Stimulated activated naive B cell treated with anti-CD40 and anti-IgM and Interleukin-4, amounts not matched to agents 10 μg/mL and 1 μg/mL and 100 μg/mL, for 72 hours (primary cell): ENCODE measurements around the gene SYNE1.
"Not testable (repeated sequence)": the region's sequence is repeated elsewhere in the genome, so short reads cannot be mapped to it uniquely, and the experiment has no call there.

Experiments
- ATAC-seq, 2 donors: fragments of 150-1000 bp; cut with Tn5 transposase; replicated peaks; 2 replicates each; pipeline ENCODE4 v1.10.0; 2021; ENCODE audit warnings: moderate library complexity in 1 of 2
- DNase-seq: peaks from one replicate; pipeline ENCODE4 v3.0.0; 2021
- H3K27ac Mint-ChIP-seq: one replicate; pipeline ENCODE4 v1.8.0; 2022; ENCODE audit warnings: mild to moderate bottlenecking, mixed read lengths
- H3K27me3 Mint-ChIP-seq, 2 donors: one replicate each; pipeline ENCODE4 v1.8.0; 2022; ENCODE audit warnings: mixed read lengths in 2 of 2
- H3K36me3 Mint-ChIP-seq, 2 donors: one replicate each; pipeline ENCODE4 v1.8.0; 2022; ENCODE audit warnings: mixed read lengths in 2 of 2, mild to moderate bottlenecking in 1 of 2
- H3K4me1 Mint-ChIP-seq, 2 donors: one replicate each; pipeline ENCODE4 v1.8.0; 2022; ENCODE audit warnings: mixed read lengths in 2 of 2, mild to moderate bottlenecking in 1 of 2
- H3K4me3 Mint-ChIP-seq, 2 donors: one replicate each; pipeline ENCODE4 v1.8.0; 2022; ENCODE audit warnings: mild to moderate bottlenecking in 2 of 2, mixed read lengths in 2 of 2, moderate library complexity in 1 of 2
- H3K9me3 Mint-ChIP-seq, 2 donors: one replicate each; pipeline ENCODE4 v1.8.0; 2022; ENCODE audit warnings: mixed read lengths in 2 of 2, mild to moderate bottlenecking in 1 of 2

SYNE1 gene

GRCh38 chr6:152094276-152094675, 542.9 kb downstream of the SYNE1 start:
- Mint-ChIP-seq H3K27ac (no peak overlapping the region), H3K36me3 (no peaks in the 10 kb centered on the region), H3K27me3 (no peaks in the 10 kb centered on the region), H3K4me1 (no peaks in the 10 kb centered on the region), H3K4me3 (no peak overlapping the region), H3K9me3 (no peaks in the 10 kb centered on the region)
- ATAC-seq (no peak), DNase-seq (no peak)

- H3K9me3 Mint-ChIP-seq: no peaks in the 10 kb centered on the region
- no peak for ATAC-seq
- H3K27ac Mint-ChIP-seq: no peak overlapping the region
Observed at GRCh38 chr6:152093711-152094110, 543.5 kb downstream of the SYNE1 start.

GRCh38 chr6:152091851-152092341, 545.3 kb downstream of the SYNE1 start:
- no peak for ATAC-seq
- Mint-ChIP-seq H3K4me3 (no peak overlapping the region), H3K4me1 (no peaks in the 10 kb centered on the region), H3K27me3 (no peaks in the 10 kb centered on the region), H3K27ac (no peak overlapping the region), H3K36me3 (no peaks in the 10 kb centered on the region), H3K9me3 (no peaks in the 10 kb centered on the region)
- DNase-seq: no peak

More at GRCh38 chr6:152093711-152094110, 543.5 kb downstream of the SYNE1 start:
- no peaks in the 10 kb centered on the region for H3K36me3 Mint-ChIP-seq
- no peaks in the 10 kb centered on the region for H3K27me3 Mint-ChIP-seq
- no peaks in the 10 kb centered on the region for H3K4me1 Mint-ChIP-seq
- no peak for DNase-seq
- no peak overlapping the region for H3K4me3 Mint-ChIP-seq

- no peak for DNase-seq
- no peaks in the 10 kb centered on the region for H3K4me1 Mint-ChIP-seq
- ATAC-seq: no peak
- no peak overlapping the region for H3K4me3 Mint-ChIP-seq
- H3K27me3 Mint-ChIP-seq: no peaks in the 10 kb centered on the region
- H3K9me3 Mint-ChIP-seq: no peaks in the 10 kb centered on the region
- no peaks in the 10 kb centered on the region for H3K36me3 Mint-ChIP-seq
- no peak overlapping the region for H3K27ac Mint-ChIP-seq
Observed at GRCh38 chr6:152091201-152091600, 546.0 kb downstream of the SYNE1 start.

GRCh38 chr6:152089992-152090391, 547.2 kb downstream of the SYNE1 start:
- no peak for ATAC-seq
- H3K27ac Mint-ChIP-seq: no peak overlapping the region
- no peak overlapping the region for H3K4me3 Mint-ChIP-seq
- no peaks in the 10 kb centered on the region for H3K4me1 Mint-ChIP-seq
- H3K9me3 Mint-ChIP-seq: no peaks in the 10 kb centered on the region
- DNase-seq: no peak
- H3K27me3 Mint-ChIP-seq: no peaks in the 10 kb centered on the region
- H3K36me3 Mint-ChIP-seq: no peaks in the 10 kb centered on the region

- Mint-ChIP-seq H3K4me1 (no peaks in the 10 kb centered on the region), H3K27ac (no peak overlapping the region), H3K4me3 (no peak overlapping the region), H3K27me3 (no peaks in the 10 kb centered on the region), H3K36me3 (no peaks in the 10 kb centered on the region), H3K9me3 (peaks cover 0 to 2% of the 10 kb centered on the region in 2 donors)
- no peak for DNase-seq
- no peak for ATAC-seq
Observed at GRCh38 chr6:152087701-152088100, 549.5 kb downstream of the SYNE1 start.

GRCh38 chr6:152087096-152087495, 550.1 kb downstream of the SYNE1 start:
- Mint-ChIP-seq H3K4me1 (no peaks in the 10 kb centered on the region), H3K9me3 (peaks cover 0 to 2% of the 10 kb centered on the region in 2 donors), H3K27me3 (no peaks in the 10 kb centered on the region), H3K36me3 (no peaks in the 10 kb centered on the region), H3K4me3 (no peak overlapping the region), H3K27ac (no peak overlapping the region)
- ATAC-seq (no peak), DNase-seq (no peak)

- H3K27me3 Mint-ChIP-seq: no peaks in the 10 kb centered on the region
- no peak overlapping the region for H3K4me3 Mint-ChIP-seq
- H3K9me3 Mint-ChIP-seq: peaks cover 0 to 2% of the 10 kb centered on the region in 2 donors
- H3K27ac Mint-ChIP-seq: no peak overlapping the region
- H3K36me3 Mint-ChIP-seq: no peaks in the 10 kb centered on the region
- ATAC-seq: no peak
- DNase-seq: no peak
- no peaks in the 10 kb centered on the region for H3K4me1 Mint-ChIP-seq
Observed at GRCh38 chr6:152086223-152086873, 550.8 kb downstream of the SYNE1 start.

- Mint-ChIP-seq H3K36me3 (no peaks in the 10 kb centered on the region), H3K4me3 (no peak overlapping the region), H3K4me1 (no peaks in the 10 kb centered on the region), H3K27me3 (no peaks in the 10 kb centered on the region), H3K9me3 (peaks cover 0 to 2% of the 10 kb centered on the region in 2 donors), H3K27ac (no peak overlapping the region)
- DNase-seq (no peak), ATAC-seq (no peak)
Observed at GRCh38 chr6:152085451-152085921, 551.7 kb downstream of the SYNE1 start.

- Mint-ChIP-seq H3K36me3 (peaks cover 5 to 12% of the 10 kb centered on the region in 2 donors), H3K27ac (no peak overlapping the region), H3K27me3 (peaks cover 4 to 7% of the 10 kb centered on the region in 2 donors), H3K9me3 (peaks cover 16 to 19% of the 10 kb centered on the region in 2 donors), H3K4me3 (no peak overlapping the region), H3K4me1 (no peaks in the 10 kb centered on the region)
- ATAC-seq (no peak), DNase-seq (no peak)
Observed at GRCh38 chr6:152078804-152079203, 558.4 kb downstream of the SYNE1 start.

GRCh38 chr6:152078001-152078400, 559.2 kb downstream of the SYNE1 start:
- Mint-ChIP-seq H3K36me3 (peaks cover 5 to 12% of the 10 kb centered on the region in 2 donors), H3K4me3 (no peak overlapping the region), H3K27me3 (peaks cover 4 to 7% of the 10 kb centered on the region in 2 donors), H3K9me3 (peaks cover 16 to 19% of the 10 kb centered on the region in 2 donors), H3K4me1 (no peaks in the 10 kb centered on the region), H3K27ac (no peak overlapping the region)
- DNase-seq: no peak
- ATAC-seq: no peak

- not testable (repeated sequence) for H3K27me3 Mint-ChIP-seq, H3K27ac Mint-ChIP-seq
Observed at GRCh38 chr6:152076242-152076641, 560.9 kb downstream of the SYNE1 start.

GRCh38 chr6:152071843-152072242, 565.3 kb downstream of the SYNE1 start:
- ATAC-seq (no peak), DNase-seq (no peak)
- H3K27ac Mint-ChIP-seq: no peak overlapping the region
- H3K27me3 Mint-ChIP-seq: peaks cover 0 to 8% of the 10 kb centered on the region in 2 donors
- peaks cover 4 to 12% of the 10 kb centered on the region in 2 donors for H3K36me3 Mint-ChIP-seq
- H3K9me3 Mint-ChIP-seq: peaks cover 13 to 16% of the 10 kb centered on the region in 2 donors
- H3K4me1 Mint-ChIP-seq: no peaks in the 10 kb centered on the region
- no peak overlapping the region for H3K4me3 Mint-ChIP-seq

More at GRCh38 chr6:152076242-152076641, 560.9 kb downstream of the SYNE1 start:
- DNase-seq, ATAC-seq, H3K4me1 Mint-ChIP-seq, H3K4me3 Mint-ChIP-seq: not testable (repeated sequence)
- Mint-ChIP-seq H3K36me3 (peaks cover 5 to 12% of the 10 kb centered on the region in 2 donors), H3K9me3 (peaks cover 16 to 17% of the 10 kb centered on the region in 2 donors)
